Right atrium auricular region (tissue), 2 donors: Measurements from ENCODE around the gene BOD1. TPM values are rescaled to one million over a fixed set of nuclear protein-coding genes. Genes with fewer than 3 reads are reported as not detected.

ENCODE experiments used
- DNase-seq: peaks from one replicate; pipeline ENCODE4 v3.0.0-alpha.2; 2019; ENCODE audit warnings: low spot score
- H3K27ac ChIP-seq, 2 donors: fragments of 200-600 bp; sonication (generic); 1 replicate in 1 of 2; 2 replicates in 1 of 2; pipeline ENCODE4 v1.5.1; 2016 to 2019
- H3K27me3 ChIP-seq, 2 donors: fragments of 200-600 bp; sonication (generic); one replicate each; pipeline versions ENCODE4 v1.5.1 to v1.6.0; 2017 to 2019
- H3K36me3 ChIP-seq: fragments of 200-600 bp; sonication (generic); one replicate; pipeline ENCODE4 v1.5.1; 2016
- H3K4me1 ChIP-seq, 2 donors: fragments of 200-600 bp; sonication (generic); one replicate each; pipeline versions ENCODE4 v1.5.1 to v1.6.0; 2017 to 2019
- H3K4me3 ChIP-seq, 2 donors: fragments of 200-600 bp; sonication (generic); 1 replicate in 1 of 2; 2 replicates in 1 of 2; pipeline ENCODE4 v1.5.1; 2017 to 2019; ENCODE audit warnings: mild to moderate bottlenecking in 1 of 2, moderate library complexity in 1 of 2
- H3K9me3 ChIP-seq, 2 donors: fragments of 200-600 bp; sonication (generic); one replicate each; pipeline ENCODE4 v1.5.1; 2019
- total RNA-seq, 2 donors: library from RNA; depleted of rRNA; stranded (reverse); fragments of >200 nt; gene quantifications; one replicate each; pipeline ENCODE4 v1.1.0, GENCODE V29; 2016
- TF ChIP-seq, protein P1 (sequence below), 2 donors: fragments of 200-600 bp; sonication (generic); IDR thresholded peaks; one replicate each; pipeline ENCODE4 v1.5.1; 2019; ENCODE audit warnings: antibody characterized with exemption in 2 of 2

BOD1 gene
- total RNA-seq, 2 donors from 2014 or later, result 36.9 to 43.2 TPM

DNA sequence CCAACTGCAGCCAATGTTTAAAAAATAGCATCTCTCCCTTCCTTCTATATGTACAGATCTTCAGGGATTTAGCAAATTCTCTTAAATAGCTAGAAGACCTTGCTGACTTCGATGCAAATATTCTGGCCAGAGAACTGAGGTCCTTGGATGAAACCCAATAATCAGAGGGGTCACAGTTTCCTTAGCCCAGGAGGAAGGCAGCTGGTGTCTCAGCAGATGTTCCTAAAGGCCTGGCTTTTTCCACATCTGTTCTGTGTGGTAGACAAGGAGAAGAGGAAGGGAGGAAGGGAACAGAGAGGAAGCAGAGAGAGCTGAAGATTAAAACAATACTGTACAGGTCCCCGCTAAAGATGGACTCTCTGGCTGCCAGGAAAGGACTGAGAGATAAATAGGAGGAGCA, 33.1 kb downstream of the BOD1 start:
- no peaks in the 10 kb centered on the region for H3K36me3 ChIP-seq
- H3K9me3 ChIP-seq, result peaks cover 0 to 17% of the 10 kb centered on the region in 2 donors
- DNase-seq, result no peak
- H3K27me3 ChIP-seq, result no peaks in the 10 kb centered on the region
- TF ChIP-seq, protein P1, sequence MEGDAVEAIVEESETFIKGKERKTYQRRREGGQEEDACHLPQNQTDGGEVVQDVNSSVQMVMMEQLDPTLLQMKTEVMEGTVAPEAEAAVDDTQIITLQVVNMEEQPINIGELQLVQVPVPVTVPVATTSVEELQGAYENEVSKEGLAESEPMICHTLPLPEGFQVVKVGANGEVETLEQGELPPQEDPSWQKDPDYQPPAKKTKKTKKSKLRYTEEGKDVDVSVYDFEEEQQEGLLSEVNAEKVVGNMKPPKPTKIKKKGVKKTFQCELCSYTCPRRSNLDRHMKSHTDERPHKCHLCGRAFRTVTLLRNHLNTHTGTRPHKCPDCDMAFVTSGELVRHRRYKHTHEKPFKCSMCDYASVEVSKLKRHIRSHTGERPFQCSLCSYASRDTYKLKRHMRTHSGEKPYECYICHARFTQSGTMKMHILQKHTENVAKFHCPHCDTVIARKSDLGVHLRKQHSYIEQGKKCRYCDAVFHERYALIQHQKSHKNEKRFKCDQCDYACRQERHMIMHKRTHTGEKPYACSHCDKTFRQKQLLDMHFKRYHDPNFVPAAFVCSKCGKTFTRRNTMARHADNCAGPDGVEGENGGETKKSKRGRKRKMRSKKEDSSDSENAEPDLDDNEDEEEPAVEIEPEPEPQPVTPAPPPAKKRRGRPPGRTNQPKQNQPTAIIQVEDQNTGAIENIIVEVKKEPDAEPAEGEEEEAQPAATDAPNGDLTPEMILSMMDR (IDR thresholded peaks at IDR 0.05), result no peak
- H3K4me3 ChIP-seq, result no peak overlapping the region
- H3K27ac ChIP-seq, result no peak overlapping the region
- no peaks in the 10 kb centered on the region for H3K4me1 ChIP-seq

DNA sequence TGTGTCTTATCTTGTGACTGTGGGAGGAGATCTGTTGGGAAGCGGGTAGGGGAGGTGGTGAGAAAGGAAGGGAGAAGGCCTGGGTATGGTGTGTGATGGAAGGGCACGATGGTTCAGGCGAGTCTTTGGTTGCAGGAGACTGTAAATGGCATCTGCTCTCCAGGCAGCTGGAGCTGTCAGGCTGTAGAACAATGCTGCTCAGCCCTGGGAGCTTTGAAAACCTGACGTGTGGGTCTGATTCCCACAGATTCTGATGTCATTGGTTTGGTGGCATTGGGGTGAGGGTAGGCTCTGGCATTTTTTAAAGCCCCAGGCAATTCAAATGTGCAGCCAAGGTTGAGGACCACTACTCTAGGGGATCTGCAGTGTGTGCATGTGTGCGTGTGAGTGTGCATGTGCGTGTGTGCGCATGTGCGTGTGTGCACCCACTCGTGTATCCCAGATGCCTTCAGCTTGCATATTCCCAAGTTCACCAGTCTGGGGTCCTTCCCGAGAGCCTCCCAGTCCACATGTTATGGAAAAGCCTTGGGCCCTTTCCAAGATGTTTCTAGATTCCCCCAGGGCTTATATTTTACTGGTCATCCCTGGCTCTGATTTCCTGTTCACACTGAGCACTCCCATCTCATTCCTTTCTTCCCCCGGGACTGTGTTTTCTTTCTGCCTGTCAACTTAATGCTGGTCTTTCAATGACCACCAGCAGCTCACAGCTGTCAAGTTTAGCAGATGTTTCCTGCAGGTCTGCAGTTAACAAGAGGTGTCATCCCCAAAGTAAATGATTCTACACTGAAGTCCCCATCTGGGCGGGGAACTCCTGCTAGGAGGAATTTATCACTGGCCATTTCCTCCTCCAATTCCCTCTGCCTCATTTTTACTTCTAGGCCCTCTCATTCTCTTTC, 34.0 kb downstream of the BOD1 start:
- Histone ChIP-seq H3K27me3 (no peaks in the 10 kb centered on the region), H3K27ac (no peak overlapping the region), H3K4me3 (no peak overlapping the region), H3K9me3 (peaks cover 0 to 8% of the 10 kb centered on the region in 2 donors), H3K36me3 (no peaks in the 10 kb centered on the region), H3K4me1 (no peaks in the 10 kb centered on the region)
- TF ChIP-seq, protein P1 (IDR thresholded peaks at IDR 0.05), result no peak
- DNase-seq, result no peak

DNA sequence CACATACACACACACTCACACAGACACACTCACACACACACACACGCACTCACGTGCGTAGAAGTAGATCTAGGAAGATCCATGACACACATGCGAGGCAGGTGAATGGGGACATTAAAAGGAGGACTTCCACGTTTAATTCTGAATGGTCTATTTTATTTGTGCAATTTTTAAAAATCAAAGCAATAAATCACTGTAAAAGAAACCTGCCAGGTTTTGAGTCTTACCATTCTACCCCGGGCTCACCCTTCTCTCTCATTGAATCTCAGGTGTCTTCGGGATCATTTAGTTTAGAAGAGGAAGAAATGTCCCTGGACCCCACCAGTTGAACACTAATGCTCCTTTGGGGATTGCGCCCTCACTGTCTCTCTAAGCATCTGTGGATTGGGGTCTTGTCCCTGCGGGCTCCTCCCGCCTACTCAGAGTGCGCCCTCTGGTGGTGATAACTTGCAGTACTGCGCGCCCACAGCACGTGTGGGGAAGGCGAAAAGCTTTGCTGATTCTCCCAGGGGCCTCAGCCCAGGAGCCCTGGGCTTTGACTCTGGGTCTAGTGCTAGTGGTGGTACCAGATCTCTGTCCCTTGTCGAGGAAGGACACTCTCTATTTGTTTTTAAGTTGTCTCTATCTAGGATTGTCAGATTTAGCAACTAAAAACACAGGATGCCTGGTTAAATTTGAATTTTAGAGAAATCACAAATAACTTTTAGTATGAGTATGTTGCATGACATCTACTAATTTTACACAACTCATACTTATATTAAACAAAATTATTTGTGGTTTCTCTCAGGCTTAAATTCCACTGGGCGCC, 34.8 kb downstream of the BOD1 start:
- Histone ChIP-seq H3K27me3 (no peaks in the 10 kb centered on the region), H3K27ac (no peak overlapping the region), H3K4me1 (no peaks in the 10 kb centered on the region), H3K36me3 (no peaks in the 10 kb centered on the region), H3K4me3 (no peak overlapping the region), H3K9me3 (peaks cover 0 to 7% of the 10 kb centered on the region in 2 donors)
- TF ChIP-seq, protein P1 (IDR thresholded peaks at IDR 0.05), result peak; percentile 61 to 77
- no peak for DNase-seq

DNA sequence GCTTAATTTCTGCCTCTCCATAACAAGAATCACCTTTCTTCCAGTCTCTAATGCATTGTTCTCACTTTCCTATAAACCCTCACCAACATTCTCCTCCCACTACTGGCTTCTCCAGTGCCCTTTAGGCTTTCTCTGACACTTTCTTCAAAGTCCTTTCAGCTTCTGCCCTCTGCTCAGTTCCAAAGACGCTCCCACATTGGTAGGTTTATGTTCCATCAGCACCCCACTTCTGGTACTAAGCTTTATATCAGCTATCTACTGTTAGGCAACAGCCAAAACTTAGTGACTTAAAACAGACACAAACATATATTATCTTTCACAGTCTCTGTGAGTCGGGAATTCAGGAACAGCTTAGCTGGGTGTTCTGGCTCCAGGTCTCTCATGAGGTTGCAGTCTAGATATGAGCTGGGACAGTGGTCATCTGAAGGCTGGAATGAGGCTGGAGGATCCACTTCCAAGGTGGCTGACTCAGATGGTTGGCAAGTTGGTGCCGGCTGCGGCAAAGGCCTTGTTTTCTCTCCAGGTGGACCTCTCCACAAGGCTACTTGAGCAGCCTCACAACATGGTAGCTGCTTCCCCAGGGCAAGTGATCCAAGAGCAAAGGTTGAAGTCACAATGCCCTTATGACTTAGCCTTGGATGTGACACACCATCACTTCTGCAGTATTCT, 37.4 kb downstream of the BOD1 start:
- no peak overlapping the region for H3K4me3 ChIP-seq
- H3K27ac ChIP-seq, result no peak overlapping the region
- no peak for DNase-seq
- H3K9me3 ChIP-seq, result peaks cover 0 to 7% of the 10 kb centered on the region in 2 donors
- H3K36me3 ChIP-seq, result no peaks in the 10 kb centered on the region
- H3K4me1 ChIP-seq, result no peaks in the 10 kb centered on the region
- TF ChIP-seq, protein P1 (IDR thresholded peaks at IDR 0.05), result no peak
- no peaks in the 10 kb centered on the region for H3K27me3 ChIP-seq

DNA sequence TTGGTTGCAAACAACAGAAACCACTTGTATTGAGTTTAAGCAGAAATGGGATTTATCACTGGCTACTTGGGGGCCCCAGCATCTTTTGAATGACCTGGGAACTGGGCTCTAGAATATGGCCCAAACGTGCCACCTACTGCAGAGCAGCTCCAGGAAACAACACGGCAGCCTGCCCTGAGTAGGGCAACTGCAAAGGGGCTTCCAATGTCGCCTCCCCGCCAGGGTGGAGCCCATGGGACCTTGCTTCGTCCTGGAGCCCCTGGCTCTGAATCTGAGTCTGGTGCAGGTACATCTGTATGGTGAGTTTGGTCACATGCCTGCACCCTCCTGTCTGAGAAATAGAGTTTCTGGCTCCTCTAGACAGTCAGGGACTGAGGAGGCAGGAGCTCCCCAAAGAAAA, 38.6 kb downstream of the BOD1 start:
- Histone ChIP-seq H3K4me3 (no peak overlapping the region), H3K36me3 (no peaks in the 10 kb centered on the region), H3K27ac (no peak overlapping the region), H3K27me3 (no peaks in the 10 kb centered on the region), H3K4me1 (peaks cover 0 to 8% of the 10 kb centered on the region in 2 donors), H3K9me3 (peaks cover 0 to 7% of the 10 kb centered on the region in 2 donors)
- TF ChIP-seq, protein P1 (IDR thresholded peaks at IDR 0.05), result no peak
- no peak for DNase-seq
